ENCODE measurements around the gene DCUN1D3.

DCUN1D3 gene

DNA sequence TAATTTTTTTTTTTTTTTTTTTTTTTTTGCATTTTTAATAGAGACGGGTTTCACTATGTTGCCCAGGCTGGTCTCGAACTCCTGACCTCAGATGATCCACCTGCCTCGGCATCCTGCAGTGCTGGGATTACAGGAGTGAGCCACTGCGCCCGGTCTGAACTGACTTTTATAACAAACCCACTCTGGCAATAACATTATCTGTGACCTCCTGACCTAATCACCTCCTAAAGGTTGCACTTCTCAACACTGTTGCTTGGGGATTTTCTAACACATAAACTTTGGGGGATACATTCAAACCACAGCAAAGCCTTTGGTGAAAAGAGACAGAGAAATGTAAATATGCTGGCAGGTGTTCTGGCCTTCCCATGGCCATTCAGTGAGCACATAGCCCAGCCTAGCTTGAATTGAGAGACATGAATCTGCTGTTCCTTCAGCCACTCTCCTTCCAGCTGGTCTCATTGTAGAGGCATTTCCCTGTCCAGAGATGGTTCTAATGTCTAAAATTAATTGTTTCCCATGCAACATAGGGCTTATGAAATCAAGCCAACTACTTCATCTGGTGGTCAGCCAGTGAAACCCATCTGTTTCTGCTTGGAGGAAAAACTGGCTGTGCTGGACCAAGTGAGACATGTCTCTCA is 28.7 kb upstream of the DCUN1D3 start:
- in situ Hi-C loops (cut with HindIII; ENCODE audit: low pct_ligation_motif_present, low sequenced_read_pairs) = no loop called here
- Histone ChIP-seq H3K4me3 (ENCODE audit: low read depth, low read length) (no peak overlapping the region), H3K36me3 (replicated peaks) (no peaks in the 10 kb centered on the region), H3K27me3 (replicated peaks) (no peaks in the 10 kb centered on the region), H3K27ac (no peak overlapping the region)
- TF ChIP-seq, protein P1, sequence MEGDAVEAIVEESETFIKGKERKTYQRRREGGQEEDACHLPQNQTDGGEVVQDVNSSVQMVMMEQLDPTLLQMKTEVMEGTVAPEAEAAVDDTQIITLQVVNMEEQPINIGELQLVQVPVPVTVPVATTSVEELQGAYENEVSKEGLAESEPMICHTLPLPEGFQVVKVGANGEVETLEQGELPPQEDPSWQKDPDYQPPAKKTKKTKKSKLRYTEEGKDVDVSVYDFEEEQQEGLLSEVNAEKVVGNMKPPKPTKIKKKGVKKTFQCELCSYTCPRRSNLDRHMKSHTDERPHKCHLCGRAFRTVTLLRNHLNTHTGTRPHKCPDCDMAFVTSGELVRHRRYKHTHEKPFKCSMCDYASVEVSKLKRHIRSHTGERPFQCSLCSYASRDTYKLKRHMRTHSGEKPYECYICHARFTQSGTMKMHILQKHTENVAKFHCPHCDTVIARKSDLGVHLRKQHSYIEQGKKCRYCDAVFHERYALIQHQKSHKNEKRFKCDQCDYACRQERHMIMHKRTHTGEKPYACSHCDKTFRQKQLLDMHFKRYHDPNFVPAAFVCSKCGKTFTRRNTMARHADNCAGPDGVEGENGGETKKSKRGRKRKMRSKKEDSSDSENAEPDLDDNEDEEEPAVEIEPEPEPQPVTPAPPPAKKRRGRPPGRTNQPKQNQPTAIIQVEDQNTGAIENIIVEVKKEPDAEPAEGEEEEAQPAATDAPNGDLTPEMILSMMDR (IDR thresholded peaks at IDR 0.05; ENCODE audit: low read depth, low read length, missing control alignments) = no peak
- DNase-seq = no peak

DNA sequence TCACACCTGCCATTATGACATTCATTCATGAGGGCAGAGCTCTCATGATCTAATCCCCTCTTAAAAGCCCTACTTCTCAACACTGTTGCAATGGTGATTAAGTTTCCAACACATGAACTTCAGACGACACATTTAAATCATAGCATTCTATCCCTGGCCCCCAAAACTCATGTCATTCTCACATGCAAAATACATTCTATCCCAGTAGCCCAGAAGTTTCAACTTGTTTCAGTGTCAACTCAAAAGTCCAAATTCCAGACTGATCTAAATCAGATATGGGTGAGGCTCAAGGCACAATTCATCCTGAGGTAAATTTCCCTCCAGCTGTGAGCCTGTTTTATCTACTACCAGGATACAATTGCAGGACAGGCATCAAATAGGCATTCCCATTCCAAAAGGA is 25.6 kb upstream of the DCUN1D3 start:
- Histone ChIP-seq H3K27ac (no peak overlapping the region), H3K27me3 (replicated peaks) (no peaks in the 10 kb centered on the region), H3K4me3 (ENCODE audit: low read depth, low read length) (no peak overlapping the region), H3K36me3 (replicated peaks) (no peaks in the 10 kb centered on the region)
- DNase-seq = no peak
- TF ChIP-seq, protein P1 (IDR thresholded peaks at IDR 0.05; ENCODE audit: low read depth, low read length, missing control alignments) = no peak
- in situ Hi-C loops (cut with HindIII; ENCODE audit: low pct_ligation_motif_present, low sequenced_read_pairs) = no loop called here

DNA sequence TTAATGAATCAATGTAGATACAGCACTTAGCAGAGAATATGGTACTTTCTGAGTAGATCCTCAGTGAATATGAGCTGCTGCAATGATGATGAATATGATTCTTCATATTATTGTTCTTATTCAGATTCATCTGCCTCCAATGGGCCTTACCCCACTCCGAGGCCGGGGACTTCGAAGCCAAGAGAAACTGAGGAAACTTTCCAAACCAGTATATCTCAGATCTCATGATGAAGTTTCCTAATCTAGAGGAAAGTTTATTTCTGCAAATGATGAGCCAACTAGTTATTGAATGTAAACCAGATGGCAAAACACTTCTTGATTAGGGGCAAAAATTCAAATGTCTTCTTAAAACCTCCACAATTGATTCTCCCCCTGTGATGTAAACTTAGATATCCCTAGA is 23.7 kb upstream of the DCUN1D3 start:
- TF ChIP-seq, protein P1 (IDR thresholded peaks at IDR 0.05; ENCODE audit: low read depth, low read length, missing control alignments) = no peak
- Histone ChIP-seq H3K27ac (no peak overlapping the region), H3K4me3 (ENCODE audit: low read depth, low read length) (no peak overlapping the region), H3K27me3 (replicated peaks) (no peaks in the 10 kb centered on the region), H3K36me3 (replicated peaks) (no peaks in the 10 kb centered on the region)
- in situ Hi-C loops (cut with HindIII; ENCODE audit: low pct_ligation_motif_present, low sequenced_read_pairs) = no loop called here
- DNase-seq = no peak

DNA sequence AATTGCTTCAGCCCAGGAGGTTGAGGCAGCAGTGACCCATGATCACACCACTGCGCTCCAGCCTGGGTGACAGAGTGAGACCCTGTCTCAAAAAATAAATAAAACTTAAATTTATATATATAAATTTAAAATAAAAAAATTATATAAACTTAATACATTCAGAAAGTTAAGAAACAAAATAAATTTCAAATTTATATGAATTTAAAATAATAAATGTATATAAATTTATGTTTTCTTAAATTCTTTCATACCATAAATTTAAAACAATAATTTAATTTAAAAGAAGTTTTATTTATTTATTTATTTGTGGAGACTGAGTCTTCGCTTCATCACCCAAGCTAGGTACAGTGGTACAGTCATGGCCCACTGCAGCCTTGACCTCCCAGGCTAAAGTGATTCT is 20.6 kb upstream of the DCUN1D3 start:
- H3K27me3 ChIP-seq (replicated peaks) = no peaks in the 10 kb centered on the region
- in situ Hi-C loops (cut with HindIII; ENCODE audit: low pct_ligation_motif_present, low sequenced_read_pairs) = no loop called here
- H3K4me3 ChIP-seq (ENCODE audit: low read depth, low read length) = no peak overlapping the region
- no peak for DNase-seq
- H3K36me3 ChIP-seq (replicated peaks) = no peaks in the 10 kb centered on the region
- TF ChIP-seq, protein P1 (IDR thresholded peaks at IDR 0.05; ENCODE audit: low read depth, low read length, missing control alignments) = no peak
- H3K27ac ChIP-seq = no peak overlapping the region

DNA sequence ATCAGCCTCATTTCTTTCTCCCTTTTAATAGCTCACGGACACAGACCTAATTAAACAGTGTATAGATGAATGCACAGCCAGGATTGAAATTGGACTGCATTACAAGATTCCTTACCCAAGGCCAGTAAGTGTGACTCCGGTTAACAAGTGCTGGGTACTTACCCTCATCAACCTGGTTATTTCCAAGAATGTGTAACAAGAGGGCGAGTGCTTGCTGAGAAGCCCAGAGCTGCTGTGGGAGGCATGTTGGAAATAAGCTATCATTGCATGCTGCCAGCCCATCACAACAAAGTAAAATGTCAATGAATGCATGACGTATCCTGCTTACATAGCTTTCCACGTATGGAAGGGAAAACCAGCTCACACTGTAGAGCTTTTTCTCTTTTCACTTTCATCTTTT is 19.9 kb upstream of the DCUN1D3 start:
- no peaks in the 10 kb centered on the region for H3K36me3 ChIP-seq (replicated peaks)
- no peak overlapping the region for H3K4me3 ChIP-seq (ENCODE audit: low read depth, low read length)
- no peak for DNase-seq
- H3K27me3 ChIP-seq (replicated peaks) = no peaks in the 10 kb centered on the region
- no peak overlapping the region for H3K27ac ChIP-seq
- TF ChIP-seq, protein P1 (IDR thresholded peaks at IDR 0.05; ENCODE audit: low read depth, low read length, missing control alignments) = no peak
- in situ Hi-C loops (cut with HindIII; ENCODE audit: low pct_ligation_motif_present, low sequenced_read_pairs) = no loop called here
